ENCODE measurements around the gene VPS9D1. TPM values are rescaled to one million over a fixed set of nuclear protein-coding genes. Genes with fewer than 3 reads are reported as not detected.

The VPS9D1 gene
- total RNA-seq, 1 donor: 14.5 TPM

GRCh38 chr16:89742948-89743347, 22.2 kb upstream of the VPS9D1 start:
- Histone ChIP-seq H3K79me2 (ENCODE audit: insufficient read depth, low read length) (no peaks in the 10 kb centered on the region), H3K4me3 (ENCODE audit: insufficient read depth, low read length) (no peak overlapping the region), H3K27me3 (ENCODE audit: insufficient read depth, low read length) (no peaks in the 10 kb centered on the region), H2AFZ (ENCODE audit: low read length) (no peak overlapping the region), H4K20me1 (ENCODE audit: insufficient read depth, low read length) (no peaks in the 10 kb centered on the region), H3K36me3 (ENCODE audit: insufficient read depth, low read length) (peaks cover 32% of the 10 kb centered on the region), H3K9me3 (ENCODE audit: low read depth, low read length) (no peaks in the 10 kb centered on the region), H3K4me1 (ENCODE audit: insufficient read depth, low read length) (no peaks in the 10 kb centered on the region), H3K4me2 (ENCODE audit: insufficient read depth, low read length) (no peak overlapping the region), H3K27ac (ENCODE audit: low read depth, low read length) (no peak overlapping the region)
- no peak for TF ChIP-seq CTCF (IDR thresholded peaks at IDR 0.05; ENCODE audit: extremely low read depth, low read depth, low read length)
- peak; percentile 29 for DNase-seq (ENCODE audit: insufficient read length, low spot score, missing footprints)

GRCh38 chr16:89741342-89742014, 20.8 kb upstream of the VPS9D1 start:
- no peaks in the 10 kb centered on the region for H3K9me3 ChIP-seq (ENCODE audit: low read depth, low read length)
- no peaks in the 10 kb centered on the region for H3K27me3 ChIP-seq (ENCODE audit: insufficient read depth, low read length)
- no peaks in the 10 kb centered on the region for H3K4me1 ChIP-seq (ENCODE audit: insufficient read depth, low read length)
- no peak for TF ChIP-seq CTCF (IDR thresholded peaks at IDR 0.05; ENCODE audit: extremely low read depth, low read depth, low read length)
- no peak overlapping the region for H2AFZ ChIP-seq (ENCODE audit: low read length)
- H3K79me2 ChIP-seq (ENCODE audit: insufficient read depth, low read length): peaks cover 2% of the 10 kb centered on the region
- H3K4me2 ChIP-seq (ENCODE audit: insufficient read depth, low read length): no peak overlapping the region
- peaks cover 43% of the 10 kb centered on the region for H3K36me3 ChIP-seq (ENCODE audit: insufficient read depth, low read length)
- H4K20me1 ChIP-seq (ENCODE audit: insufficient read depth, low read length): peaks cover 8% of the 10 kb centered on the region
- peak; percentile 52 for DNase-seq (ENCODE audit: insufficient read length, low spot score, missing footprints)
- H3K4me3 ChIP-seq (ENCODE audit: insufficient read depth, low read length): no peak overlapping the region
- no peak overlapping the region for H3K27ac ChIP-seq (ENCODE audit: low read depth, low read length)

- Histone ChIP-seq H3K27me3 (ENCODE audit: insufficient read depth, low read length) (no peaks in the 10 kb centered on the region), H3K4me1 (ENCODE audit: insufficient read depth, low read length) (no peaks in the 10 kb centered on the region), H3K9me3 (ENCODE audit: low read depth, low read length) (no peaks in the 10 kb centered on the region), H3K4me2 (ENCODE audit: insufficient read depth, low read length) (no peak overlapping the region), H2AFZ (ENCODE audit: low read length) (no peak overlapping the region), H3K27ac (ENCODE audit: low read depth, low read length) (no peak overlapping the region), H4K20me1 (ENCODE audit: insufficient read depth, low read length) (peaks cover 10% of the 10 kb centered on the region), H3K4me3 (ENCODE audit: insufficient read depth, low read length) (no peak overlapping the region), H3K36me3 (ENCODE audit: insufficient read depth, low read length) (peaks cover 54% of the 10 kb centered on the region), H3K79me2 (ENCODE audit: insufficient read depth, low read length) (peaks cover 4% of the 10 kb centered on the region)
- TF ChIP-seq CTCF (IDR thresholded peaks at IDR 0.05; ENCODE audit: extremely low read depth, low read depth, low read length): no peak
- DNase-seq (ENCODE audit: insufficient read length, low spot score, missing footprints): peak; percentile 60
Measured at GRCh38 chr16:89739383-89739782, 18.7 kb upstream of the VPS9D1 start.

GRCh38 chr16:89738538-89739317, 18.0 kb upstream of the VPS9D1 start:
- peak; percentile 62 for DNase-seq (ENCODE audit: insufficient read length, low spot score, missing footprints)
- Histone ChIP-seq H3K4me2 (ENCODE audit: insufficient read depth, low read length) (no peak overlapping the region), H3K27me3 (ENCODE audit: insufficient read depth, low read length) (no peaks in the 10 kb centered on the region), H3K4me3 (ENCODE audit: insufficient read depth, low read length) (no peak overlapping the region), H3K79me2 (ENCODE audit: insufficient read depth, low read length) (peaks cover 6% of the 10 kb centered on the region), H3K36me3 (ENCODE audit: insufficient read depth, low read length) (peaks cover 61% of the 10 kb centered on the region), H2AFZ (ENCODE audit: low read length) (no peak overlapping the region), H3K4me1 (ENCODE audit: insufficient read depth, low read length) (no peaks in the 10 kb centered on the region), H3K9me3 (ENCODE audit: low read depth, low read length) (no peaks in the 10 kb centered on the region), H3K27ac (ENCODE audit: low read depth, low read length) (no peak overlapping the region), H4K20me1 (ENCODE audit: insufficient read depth, low read length) (peaks cover 10% of the 10 kb centered on the region)
- no peak for TF ChIP-seq CTCF (IDR thresholded peaks at IDR 0.05; ENCODE audit: extremely low read depth, low read depth, low read length)

All from osteoblast (primary cell).